K562 (cell line): ENCODE results near the gene ZNF610. TPM values are rescaled to one million over a fixed set of nuclear protein-coding genes. Genes with fewer than 3 reads are reported as not detected.

ENCODE experiments used
- ATAC-seq: fragments of 200-7000 bp; cut with Tn5 transposase; 3 replicates; pipeline ENCODE4 v1.9.1; 2020; ENCODE audit warnings: moderate library complexity
- BruUV-seq: library from RNA; stranded (reverse); fragments of 400-500 nt; replicated peaks from 2 replicates; lab custom pipeline; 2021; lab: Mats Ljungman, UMichigan
- CTCF ChIA-PET: fragments of 300-600 bp; formaldehyde crosslinking; extraction: SDS; loops from one replicate; lab custom pipeline; 2021; ENCODE audit warnings: low intra/inter-chr PET ratio; lab: Yijun Ruan, JAX
- POLR2A ChIA-PET: fragments of 300-600, 350-650 bp; sonication (Branson Sonifier 250); formaldehyde crosslinking; extraction: SDS; loops from one replicate; lab custom pipeline; 2021; ENCODE audit warnings: antibody characterized with exemption, inconsistent platforms; lab: Yijun Ruan, JAX
- DNase-seq, 4 experiments: peaks; one replicate each; pipeline versions ENCODE4 v3.0.0 to v3.0.0-alpha.2; 2011 to 2018; ENCODE audit warnings: low spot score in 3 of 4, mixed read lengths in 3 of 4; ENCODE audit errors: extremely low read depth in 1 of 4
- FAIRE-seq: peaks from 2 replicates; lab custom pipeline; 2011; peaks lifted over from hg19 to GRCh38; lab: Jason Lieb, UNC
- H2AFZ ChIP-seq: 2 replicates; pipeline ENCODE4 v1.6.0; 2011; ENCODE audit warnings: low read depth, low read length, control low read depth, inconsistent platforms
- H3K27ac ChIP-seq: fragments of 200-600 bp; 3 replicates; pipeline ENCODE4 v1.8.0; 2011; ENCODE audit warnings: low read depth, mild to moderate bottlenecking, control low read depth, inconsistent platforms, low read length, moderate library complexity, mixed read lengths; ENCODE audit errors: extremely low read depth
- H3K27me3 ChIP-seq, 2 experiments: fragments of 300-600 bp in 1 of 2; 2 replicates in 1 of 2; 3 replicates in 1 of 2; pipeline versions ENCODE4 v1.6.0 to v1.8.0; 2011; ENCODE audit warnings: inconsistent platforms in 2 of 2, low read length in 2 of 2, mild to moderate bottlenecking in 1 of 2, mixed read lengths in 1 of 2, moderate library complexity in 1 of 2; ENCODE audit not compliant: control insufficient read depth in 2 of 2, insufficient read depth in 2 of 2
- H3K36me3 ChIP-seq: fragments of 300-600 bp; 3 replicates; pipeline ENCODE4 v1.8.0; 2011; ENCODE audit warnings: mild to moderate bottlenecking, low read length, inconsistent platforms; ENCODE audit not compliant: control insufficient read depth, insufficient read depth
- H3K4me1 ChIP-seq, 2 experiments: fragments of 200-600 bp in 1 of 2; replicated peaks in 1 of 2; 2 replicates in 1 of 2; 3 replicates in 1 of 2; pipeline versions ENCODE4 v1.5.1 to v1.8.0; 2011; ENCODE audit warnings: inconsistent platforms in 2 of 2, low read length in 2 of 2, mild to moderate bottlenecking in 1 of 2, mixed read lengths in 1 of 2, moderate library complexity in 1 of 2; ENCODE audit not compliant: control insufficient read depth in 2 of 2, insufficient read depth in 2 of 2
- H3K4me2 ChIP-seq: 2 replicates; pipeline ENCODE4 v1.6.1; 2011; ENCODE audit warnings: low read length, control low read depth, inconsistent platforms, mixed read lengths; ENCODE audit not compliant: insufficient read depth
- H3K4me3 ChIP-seq: fragments of 200-600 bp; sonication (generic), shearing (Covaris generic); 2 replicates; pipeline ENCODE4 v1.5.1; 2016; ENCODE audit warnings: control low read depth, inconsistent platforms
- H3K79me2 ChIP-seq: fragments of 200-600 bp; 3 replicates; pipeline ENCODE4 v1.8.0; 2011; ENCODE audit warnings: low read length, inconsistent platforms; ENCODE audit not compliant: control insufficient read depth, insufficient read depth
- H3K9ac ChIP-seq, 2 experiments: 2 replicates each; pipeline versions ENCODE4 v1.6.0 to v1.6.1; 2011; ENCODE audit warnings: low read depth in 2 of 2, low read length in 2 of 2, control low read depth in 1 of 2, inconsistent platforms in 1 of 2, mild to moderate bottlenecking in 1 of 2, mixed read lengths in 1 of 2; ENCODE audit not compliant: insufficient read depth in 1 of 2
- H3K9me1 ChIP-seq: one replicate; pipeline ENCODE4 v1.6.0; 2011; ENCODE audit warnings: inconsistent platforms, mild to moderate bottlenecking, low read length, moderate library complexity; ENCODE audit not compliant: control insufficient read depth, insufficient read depth
- H3K9me3 ChIP-seq: replicated peaks from 2 replicates; pipeline ENCODE4 v1.5.1; 2011; ENCODE audit warnings: low read depth, low read length, inconsistent platforms; ENCODE audit not compliant: control insufficient read depth, insufficient read depth
- H4K20me1 ChIP-seq: replicated peaks from 2 replicates; pipeline ENCODE4 v1.6.1; 2011; ENCODE audit warnings: low read length, inconsistent platforms, mixed read lengths; ENCODE audit not compliant: control insufficient read depth, insufficient read depth
- C11orf30 ChIP-seq: fragments of 450-650 bp; IDR thresholded peaks from 2 replicates; pipeline ENCODE4 v1.6.1; 2016; ENCODE audit warnings: low read depth, mild to moderate bottlenecking
- CEBPZ ChIP-seq: fragments of 150-350 bp; IDR thresholded peaks from 2 replicates; pipeline ENCODE4 v1.6.1; 2014; ENCODE audit warnings: low read depth, mild to moderate bottlenecking, low read length, borderline replicate concordance
- ETS2 ChIP-seq: IDR thresholded peaks from 2 replicates; pipeline ENCODE4 v1.6.1; 2016; ENCODE audit warnings: borderline replicate concordance, missing genetic modification characterization, mild to moderate bottlenecking, moderate library complexity, missing compliant biosample characterization; ENCODE audit not compliant: poor library complexity, severe bottlenecking
- GTF2B ChIP-seq: IDR thresholded peaks from 2 replicates; pipeline ENCODE4 v1.6.1; 2011; ENCODE audit not compliant: insufficient read length; ENCODE audit errors: extremely low read depth
- KLF13 ChIP-seq: fragments of 450-650 bp; IDR thresholded peaks from 2 replicates; pipeline ENCODE4 v1.6.1; 2016; ENCODE audit warnings: missing genetic modification characterization, low read depth, mild to moderate bottlenecking, missing compliant biosample characterization, moderate library complexity, borderline replicate concordance
- KLF6 ChIP-seq: fragments of 250-450 bp; sonication (Bioruptor Pico); IDR thresholded peaks from 2 replicates; pipeline ENCODE4 v1.4.0; 2020; ENCODE audit warnings: mild to moderate bottlenecking, moderate library complexity, borderline replicate concordance
- RNF2 ChIP-seq: sonication (generic); IDR thresholded peaks from 2 replicates; pipeline ENCODE4 v1.6.1; 2016
- SETDB1 ChIP-seq: IDR thresholded peaks from one replicate; pipeline ENCODE4 v1.6.1; 2012; ENCODE audit warnings: low read length, control low read depth, inconsistent platforms
- SRSF1 ChIP-seq: fragments of 200-400 bp; formaldehyde crosslinking; IDR thresholded peaks from 2 replicates; pipeline ENCODE4 v1.6.1; 2017; ENCODE audit warnings: mild to moderate bottlenecking, low read depth, low read length, moderate library complexity
- TAL1 ChIP-seq: fragments of 450-650 bp; IDR thresholded peaks from 2 replicates; pipeline ENCODE4 v1.6.1; 2016; ENCODE audit warnings: mild to moderate bottlenecking
- ZBTB33 ChIP-seq: sonication (generic); formaldehyde crosslinking; IDR thresholded peaks from 2 replicates; pipeline ENCODE4 v1.8.1; 2023; ENCODE audit warnings: mild to moderate bottlenecking, missing genetic modification reagents
- ZBTB9 ChIP-seq: fragments of 450-650 bp; formaldehyde crosslinking; IDR thresholded peaks from 2 replicates; pipeline ENCODE4 v1.4.0; 2020; ENCODE audit warnings: mild to moderate bottlenecking, moderate library complexity
- ZC3H11A ChIP-seq: IDR thresholded peaks from 2 replicates; pipeline ENCODE4 v1.6.1; 2012; ENCODE audit warnings: low read depth, low read length, improper control_type of control experiment
- ZNF253 ChIP-seq: fragments of 250-450 bp; sonication (Bioruptor Pico); conservative IDR thresholded peaks from 2 replicates; pipeline ENCODE4 v1.6.1; 2021; ENCODE audit warnings: mild to moderate bottlenecking
- ZNF311 ChIP-seq: fragments of 250-450 bp; sonication (Bioruptor Pico); IDR thresholded peaks from 2 replicates; pipeline ENCODE4 v1.4.0; 2020; ENCODE audit warnings: mild to moderate bottlenecking, moderate library complexity
- ZNF717 ChIP-seq: fragments of 250-450 bp; sonication (Bioruptor Pico); IDR thresholded peaks from 2 replicates; pipeline ENCODE4 v1.5.0; 2021
- ZNF780A ChIP-seq: fragments of 250-450 bp; sonication (Bioruptor Pico); IDR thresholded peaks from 2 replicates; pipeline ENCODE4 v1.5.0; 2021; ENCODE audit warnings: mild to moderate bottlenecking
- WGBS: fragments of 100-300 bp; shearing (Covaris generic); methylation state at CpG from one replicate; pipeline ENCODE4 v1.1.6; 2016; ENCODE audit warnings: low coverage, mixed read lengths; ENCODE audit not compliant: insufficient coverage; ENCODE audit errors: missing lambda C conversion rate; 5-methylcytosine and 5-hydroxymethylcytosine counted together
- in situ Hi-C: fragments of 300-500 bp; cut with MboI; formaldehyde crosslinking; loops from 4 replicates; pipeline ENCODE4 v1.15.0; 2018; ENCODE audit warnings: inconsistent platforms, mixed read lengths
- intact Hi-C: fragments of 100-400 bp; cut with micrococcal nuclease; formaldehyde crosslinking; loops from 2 replicates; pipeline ENCODE4 v1.14.2; 2022
- polyA plus RNA-seq, 8 experiments: library from polyadenylated mRNA; depleted of rRNA in 4 of 8; stranded (reverse) in 5 of 8; unstranded in 3 of 8; fragments of >200 nt; fragmentation: Nextera tagmentation in 2 of 8; fragmentation: Illumina TruSeq in 1 of 8; extraction: Ambion mirVana in 2 of 8; extraction: Trizol in 1 of 8; gene quantifications; 2 replicates each; pipeline versions ENCODE4 v1.2.1 to v1.2.3, GENCODE V29; 2011 to 2014; ENCODE audit warnings: inconsistent platforms in 1 of 8, missing spikeins in 1 of 8
- total RNA-seq, 7 experiments: library from RNA; depleted of rRNA in 6 of 7; stranded (reverse); fragments of >200 nt in 6 of 7; fragmentation: Illumina TruSeq in 2 of 7; extraction: Trizol in 2 of 7; gene quantifications; 2 replicates each; pipeline versions ENCODE4 v1.2.1 to v1.2.3, GENCODE V29; 2011 to 2021; ENCODE audit warnings: low replicate concordance in 1 of 7

ZNF610 gene
- total and polyA plus RNA-seq, 9 of the 15 experiments (the other 6 are each of a cell fraction or from before 2014, with no cell fraction given) = not detected

- no peak for ATAC-seq
- intact Hi-C loops (no loop called here), in situ Hi-C loops (no loop called here)
- no TSS peak for BruUV-seq
- ChIA-PET CTCF (no interaction called here), POLR2A (interaction anchor here (0.9 kb wide), 1 partner anchor 10 kb away, joined by 3 read pairs; no protein-coding TSS in a partner anchor)
- Histone ChIP-seq H3K4me2 (no peak overlapping the region), H4K20me1 (no peaks in the 10 kb centered on the region), H3K27ac (no peak overlapping the region), H2AFZ (no peak overlapping the region), H3K36me3 (peaks cover 72% of the 10 kb centered on the region), H3K4me3 (no peak overlapping the region), H3K9me1 (no peaks in the 10 kb centered on the region), H3K27me3 (no peaks in the 10 kb centered on the region), H3K4me1 (no peaks in the 10 kb centered on the region), H3K79me2 (peaks cover 8% of the 10 kb centered on the region; the same call in 2 of the 3 replicates), H3K9ac (no peak overlapping the region), H3K9me3 (peaks cover 11% of the 10 kb centered on the region)
- no peak for FAIRE-seq
- no peak for TF ChIP-seq SRSF1
- TF ChIP-seq ZNF780A (CRISPR knock-in tag) = no peak
- TF ChIP-seq KLF6 = no peak
- no peak for TF ChIP-seq RNF2
- TF ChIP-seq ZBTB9 (CRISPR knock-in tag) = no peak
- TF ChIP-seq ZBTB33 = no peak
- TF ChIP-seq KLF13 (tag) = no peak
- TF ChIP-seq C11orf30 = no peak
- no peak for TF ChIP-seq ETS2 (tag)
- no peak for TF ChIP-seq CEBPZ
- no peak for TF ChIP-seq GTF2B
- TF ChIP-seq ZNF311 (CRISPR knock-in tag) = no peak
- no peak for TF ChIP-seq ZNF717
- TF ChIP-seq ZC3H11A = no peak
- no peak for TF ChIP-seq ZNF253 (CRISPR knock-in tag)
- TF ChIP-seq SETDB1 = no peak
- TF ChIP-seq TAL1 = no peak
- DNase-seq = no peak
- 94% methylated on average over 5 of the region's 6 CpGs for WGBS
Observed at GRCh38 chr19:52286256-52286655, 49.8 kb upstream of the ZNF610 start.
